IMR-90 (cell line): ENCODE measurements around the gene DPAGT1. TPM values are rescaled to one million over a fixed set of nuclear protein-coding genes. Genes with fewer than 3 reads are reported as not detected.

Experiments used
- ATAC-seq: fragments of 200-7000 bp; cut with Tn5 transposase; 2 replicates; pipeline ENCODE4 v1.9.1; 2020; ENCODE audit warnings: low read depth, mild to moderate bottlenecking, moderate library complexity
- BruUV-seq: library from RNA; stranded (reverse); fragments of 400-500 nt; replicated peaks from 2 replicates; lab custom pipeline; 2021; lab: Mats Ljungman, UMichigan
- CTCF ChIA-PET: fragments of 300-600 bp; formaldehyde crosslinking; extraction: SDS; loops from one replicate; lab custom pipeline; 2021; ENCODE audit warnings: antibody characterized with exemption; lab: Yijun Ruan, JAX
- POLR2A ChIA-PET: fragments of 300-600 bp; sonication (Branson Sonifier 250); formaldehyde crosslinking; loops from one replicate; lab custom pipeline; 2022; ENCODE audit warnings: antibody characterized with exemption; ENCODE audit not compliant: unreplicated experiment; lab: Charles Lee
- DNase-seq: peaks from one replicate; pipeline ENCODE4 v3.0.0; 2013
- H2AFZ ChIP-seq: replicated peaks from 2 replicates; pipeline ENCODE3; 2013; ENCODE audit warnings: low read length, mild to moderate bottlenecking; ENCODE audit not compliant: poor library complexity
- H2AK5ac ChIP-seq: 2 replicates; pipeline ENCODE4 v1.6.1; 2013; ENCODE audit warnings: low read depth, low read length, inconsistent platforms
- H2AK9ac ChIP-seq: replicated peaks from 2 replicates; pipeline ENCODE3; 2013; ENCODE audit warnings: mild to moderate bottlenecking, low read depth, low read length, moderate library complexity; ENCODE audit not compliant: poor library complexity
- H2BK120ac ChIP-seq: 2 replicates; pipeline ENCODE4 v1.6.1; 2013; ENCODE audit warnings: low read depth, low read length, inconsistent platforms
- H2BK15ac ChIP-seq: 3 replicates; pipeline ENCODE4 v1.6.1; 2013; ENCODE audit warnings: low read depth, low read length, inconsistent platforms
- H2BK20ac ChIP-seq: 2 replicates; pipeline ENCODE4 v1.6.1; 2013; ENCODE audit warnings: low read depth, mild to moderate bottlenecking, inconsistent platforms, low read length, moderate library complexity
- H2BK5ac ChIP-seq: 2 replicates; pipeline ENCODE4 v1.6.1; 2013; ENCODE audit warnings: mild to moderate bottlenecking, low read depth, low read length, inconsistent platforms; ENCODE audit not compliant: poor library complexity, severe bottlenecking
- H3K14ac ChIP-seq: replicated peaks from 2 replicates; pipeline ENCODE4 v1.6.1; 2013; ENCODE audit warnings: low read depth, low read length, inconsistent platforms
- H3K18ac ChIP-seq: 2 replicates; pipeline ENCODE4 v1.6.1; 2013; ENCODE audit warnings: low read depth, low read length, control low read depth
- H3K23ac ChIP-seq: 2 replicates; pipeline ENCODE4 v1.6.1; 2013; ENCODE audit warnings: low read depth, low read length, inconsistent platforms
- H3K27ac ChIP-seq: 2 replicates; pipeline ENCODE4 v1.5.1; 2013; ENCODE audit warnings: mild to moderate bottlenecking, control low read depth, low read length; ENCODE audit not compliant: insufficient read depth
- H3K27me3 ChIP-seq: 2 replicates; pipeline ENCODE4 v1.6.1; 2013; ENCODE audit warnings: low read length; ENCODE audit not compliant: control insufficient read depth, insufficient read depth
- H3K36me3 ChIP-seq: 2 replicates; pipeline ENCODE4 v1.6.1; 2013; ENCODE audit warnings: low read length, mixed read lengths; ENCODE audit not compliant: control insufficient read depth, insufficient read depth
- H3K4ac ChIP-seq: 2 replicates; pipeline ENCODE4 v1.6.1; 2013; ENCODE audit warnings: low read depth, low read length, inconsistent platforms
- H3K4me1 ChIP-seq: 2 replicates; pipeline ENCODE4 v1.6.1; 2013; ENCODE audit warnings: low read length, mixed read lengths; ENCODE audit not compliant: control insufficient read depth, insufficient read depth
- H3K4me2 ChIP-seq: 2 replicates; pipeline ENCODE4 v1.6.1; 2013; ENCODE audit warnings: low read depth, mild to moderate bottlenecking, control low read depth, low read length, moderate library complexity
- H3K4me3 ChIP-seq: 2 replicates; pipeline ENCODE4 v1.5.1; 2013; ENCODE audit warnings: low read depth, mild to moderate bottlenecking, control low read depth, low read length, moderate library complexity; ENCODE audit not compliant: insufficient read depth
- H3K56ac ChIP-seq: 2 replicates; pipeline ENCODE4 v1.6.1; 2013; ENCODE audit warnings: low read length, inconsistent platforms; ENCODE audit not compliant: insufficient read depth; ENCODE audit errors: extremely low read depth
- H3K79me1 ChIP-seq, 2 experiments: 2 replicates each; pipeline ENCODE4 v1.6.1; 2013; ENCODE audit warnings: low read length in 2 of 2, inconsistent platforms in 1 of 2, low read depth in 1 of 2
- H3K9ac ChIP-seq: 2 replicates; pipeline ENCODE4 v1.6.1; 2013; ENCODE audit warnings: low read depth, low read length, control low read depth
- H3K9me1 ChIP-seq: 2 replicates; pipeline ENCODE4 v1.6.1; 2013; ENCODE audit warnings: low read length, inconsistent platforms; ENCODE audit not compliant: insufficient read depth
- H3K9me3 ChIP-seq: 2 replicates; pipeline ENCODE4 v1.6.1; 2013; ENCODE audit warnings: low read length; ENCODE audit not compliant: control insufficient read depth, insufficient read depth
- H4K20me1 ChIP-seq: 2 replicates; pipeline ENCODE4 v1.6.1; 2013; ENCODE audit warnings: low read length, inconsistent platforms; ENCODE audit not compliant: insufficient read depth
- H4K5ac ChIP-seq: 2 replicates; pipeline ENCODE4 v1.6.1; 2013; ENCODE audit warnings: mild to moderate bottlenecking, low read depth, low read length, control low read depth
- H4K8ac ChIP-seq, 2 experiments: 2 replicates each; pipeline ENCODE4 v1.6.1; 2013; ENCODE audit warnings: low read depth in 2 of 2, low read length in 2 of 2, control low read depth in 1 of 2, inconsistent platforms in 1 of 2
- H4K91ac ChIP-seq: 2 replicates; pipeline ENCODE4 v1.6.1; 2013; ENCODE audit warnings: low read depth, low read length, inconsistent platforms; ENCODE audit not compliant: insufficient read depth
- CHD1 ChIP-seq: IDR thresholded peaks from 2 replicates; pipeline ENCODE4 v1.6.1; 2012; ENCODE audit warnings: low read depth, low read length, improper control_type of control experiment
- CTCF ChIP-seq: conservative IDR thresholded peaks from 2 replicates; pipeline ENCODE4 v1.5.1; 2012; ENCODE audit warnings: mild to moderate bottlenecking, low read depth, low read length, improper control_type of control experiment
- ELK1 ChIP-seq: fragments of 150-350 bp; IDR thresholded peaks from 2 replicates; pipeline ENCODE4 v1.6.1; 2016; ENCODE audit warnings: low read depth, mild to moderate bottlenecking, low read length, moderate library complexity, borderline replicate concordance
- FOS ChIP-seq: fragments of 150-350 bp; IDR thresholded peaks from 2 replicates; pipeline ENCODE4 v1.6.1; 2016; ENCODE audit warnings: low read depth, low read length
- MAFK ChIP-seq: IDR thresholded peaks from 2 replicates; pipeline ENCODE4 v1.6.1; 2012; ENCODE audit warnings: low read depth, low read length, improper control_type of control experiment
- MAZ ChIP-seq: IDR thresholded peaks from 2 replicates; pipeline ENCODE4 v1.6.1; 2012; ENCODE audit warnings: low read depth, mild to moderate bottlenecking, low read length, improper control_type of control experiment, moderate library complexity, borderline replicate concordance
- MXI1 ChIP-seq: IDR thresholded peaks from 2 replicates; pipeline ENCODE4 v1.6.1; 2012; ENCODE audit warnings: low read depth, mild to moderate bottlenecking, low read length, moderate library complexity, borderline replicate concordance
- POLR2A ChIP-seq: IDR thresholded peaks from 2 replicates; pipeline ENCODE4 v1.6.1; 2012; ENCODE audit warnings: mild to moderate bottlenecking, low read depth, low read length
- RCOR1 ChIP-seq: IDR thresholded peaks from 2 replicates; pipeline ENCODE4 v1.6.1; 2012; ENCODE audit warnings: mild to moderate bottlenecking, low read length, improper control_type of control experiment; ENCODE audit not compliant: insufficient replicate concordance
- RFX5 ChIP-seq: IDR thresholded peaks from 2 replicates; pipeline ENCODE4 v1.8.0; 2012; ENCODE audit warnings: low read depth, mild to moderate bottlenecking, low read length, moderate library complexity
- SMC3 ChIP-seq: fragments of 150-350 bp; IDR thresholded peaks from 2 replicates; pipeline ENCODE4 v1.6.1; 2016; ENCODE audit warnings: low read depth, mild to moderate bottlenecking, antibody characterized with exemption, low read length, moderate library complexity
- USF2 ChIP-seq: fragments of 150-350 bp; IDR thresholded peaks from 2 replicates; pipeline ENCODE4 v1.6.1; 2017; ENCODE audit warnings: mild to moderate bottlenecking, antibody characterized with exemption, low read length, low read depth
- WGBS, 2 experiments: methylation state at CpG; one replicate each; pipeline versions ENCODE4 v1.1.5 to v1.1.7; 2013; ENCODE audit warnings: missing lambda C conversion rate in 2 of 2; ENCODE audit not compliant: insufficient read length in 1 of 2; ENCODE audit errors: extremely low coverage in 2 of 2; 5-methylcytosine and 5-hydroxymethylcytosine counted together
- dilution Hi-C: fragments of 300-500 bp; cut with HindIII; formaldehyde crosslinking; loops from one replicate; pipeline ENCODE4 v1.14.3; 2018; ENCODE audit warnings: low sequenced_read_pairs; ENCODE audit not compliant: unreplicated experiment
- in situ Hi-C: fragments of 300-500 bp; cut with MboI; formaldehyde crosslinking; loops from 3 replicates; pipeline ENCODE4 v1.14.3; 2019; ENCODE audit warnings: low sequenced_read_pairs, inconsistent platforms, mixed read lengths
- intact Hi-C: fragments of 100-400 bp; cut with micrococcal nuclease; formaldehyde crosslinking; loops from 2 replicates; pipeline ENCODE4 v1.10.0; 2022
- polyA plus RNA-seq, 3 experiments: library from polyadenylated mRNA; depleted of rRNA; stranded (reverse); fragments of >200 nt; gene quantifications; 2 replicates each; pipeline ENCODE4 v1.2.3, GENCODE V29; 2012; ENCODE audit warnings: low replicate concordance in 1 of 3
- total RNA-seq: library from RNA; depleted of rRNA; stranded (reverse); fragments of >200 nt; gene quantifications from 2 replicates; pipeline ENCODE4 v1.2.3, GENCODE V29; 2012

The DPAGT1 gene
- total and polyA plus RNA-seq, 2 of the 4 experiments (the other 2 are of a cell fraction), result 15.2 to 53.4 TPM

GRCh38 chr11:119087123-119087522 is 14.5 kb downstream of the DPAGT1 start:
- Histone ChIP-seq H3K27ac (no peak overlapping the region), H4K5ac (no peak overlapping the region), H4K91ac (no peak overlapping the region), H3K4me1 (peaks cover 7% of the 10 kb centered on the region), H3K36me3 (peaks cover 9% of the 10 kb centered on the region), H3K23ac (peak overlapping the region; percentile 72), H3K4me3 (no peak overlapping the region), H2BK120ac (no peak overlapping the region), H2BK15ac (no peak overlapping the region), H3K27me3 (no peaks in the 10 kb centered on the region), H4K20me1 (0 out of 2 replicates have a peak, but pooled peaks cover 4% of the 10 kb centered on the region), H4K8ac (no peak overlapping the region), H3K18ac (no peak overlapping the region), H3K4ac (no peak overlapping the region), H3K14ac (no peak overlapping the region), H2AFZ (no peak overlapping the region), H2BK20ac (no peak overlapping the region), H3K56ac (no peak overlapping the region), H2AK5ac (no peak overlapping the region), H3K9me1 (peaks cover 12% of the 10 kb centered on the region; the same call in 1 of the 2 replicates), H3K4me2 (no peak overlapping the region), H3K9ac (no peak overlapping the region), H2AK9ac (peak overlapping the region; percentile 73), H3K9me3 (no peaks in the 10 kb centered on the region), H3K79me1 (peaks cover 30 to 42% of the 10 kb centered on the region in 2 experiments; a peak in 3 of 4 replicates), H2BK5ac (no peak overlapping the region)
- DNase-seq (no peak), ATAC-seq (no peak)
- intact Hi-C loops, result no loop called here
- dilution Hi-C loops, result no loop called here
- POLR2A ChIA-PET, result no interaction called here
- WGBS, 2 experiments, result 100% methylated on average over 2 of the region's 6 CpGs; no CpG with 5 or more reads in 1 of the 2 experiments
- CTCF ChIA-PET, result no interaction called here
- BruUV-seq, result no TSS peak
- in situ Hi-C loops, result no loop called here
- no peak for TF ChIP-seq ELK1
- TF ChIP-seq MAZ, result no peak
- TF ChIP-seq FOS, result no peak
- no peak for TF ChIP-seq CTCF
- TF ChIP-seq MAFK, result no peak
- TF ChIP-seq RCOR1, result no peak
- no peak for TF ChIP-seq CHD1
- no peak for TF ChIP-seq RFX5
- no peak for TF ChIP-seq MXI1
- no peak for TF ChIP-seq SMC3
- no peak for TF ChIP-seq POLR2A
- no peak for TF ChIP-seq USF2
